Coronary artery (tissue), 2 donors: ENCODE results near the gene PRR13.
"Not testable (repeated sequence)": the region's sequence is repeated elsewhere in the genome, so short reads cannot be mapped to it uniquely, and the experiment has no call there.

Source experiments
- DNase-seq: peaks from one replicate; pipeline ENCODE4 v3.0.0-alpha.2; 2017; ENCODE audit warnings: low spot score
- H3K27ac ChIP-seq, 2 donors: fragments of 200-600 bp; sonication (generic); one replicate each; pipeline ENCODE4 v1.5.1; 2016 to 2019
- H3K4me3 ChIP-seq: fragments of 200-600 bp; sonication (generic); 2 replicates; pipeline ENCODE4 v1.5.1; 2016; ENCODE audit warnings: mild to moderate bottlenecking, moderate library complexity
- TF ChIP-seq, protein P1 (sequence below): fragments of 200-600 bp; sonication (generic); IDR thresholded peaks from one replicate; pipeline ENCODE4 v1.5.1; 2019; ENCODE audit warnings: antibody characterized with exemption

PRR13 gene

GRCh38 chr12:53418221-53418620, 23.3 kb upstream of the PRR13 start:
- TF ChIP-seq, protein P1, sequence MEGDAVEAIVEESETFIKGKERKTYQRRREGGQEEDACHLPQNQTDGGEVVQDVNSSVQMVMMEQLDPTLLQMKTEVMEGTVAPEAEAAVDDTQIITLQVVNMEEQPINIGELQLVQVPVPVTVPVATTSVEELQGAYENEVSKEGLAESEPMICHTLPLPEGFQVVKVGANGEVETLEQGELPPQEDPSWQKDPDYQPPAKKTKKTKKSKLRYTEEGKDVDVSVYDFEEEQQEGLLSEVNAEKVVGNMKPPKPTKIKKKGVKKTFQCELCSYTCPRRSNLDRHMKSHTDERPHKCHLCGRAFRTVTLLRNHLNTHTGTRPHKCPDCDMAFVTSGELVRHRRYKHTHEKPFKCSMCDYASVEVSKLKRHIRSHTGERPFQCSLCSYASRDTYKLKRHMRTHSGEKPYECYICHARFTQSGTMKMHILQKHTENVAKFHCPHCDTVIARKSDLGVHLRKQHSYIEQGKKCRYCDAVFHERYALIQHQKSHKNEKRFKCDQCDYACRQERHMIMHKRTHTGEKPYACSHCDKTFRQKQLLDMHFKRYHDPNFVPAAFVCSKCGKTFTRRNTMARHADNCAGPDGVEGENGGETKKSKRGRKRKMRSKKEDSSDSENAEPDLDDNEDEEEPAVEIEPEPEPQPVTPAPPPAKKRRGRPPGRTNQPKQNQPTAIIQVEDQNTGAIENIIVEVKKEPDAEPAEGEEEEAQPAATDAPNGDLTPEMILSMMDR: no peak
- no peak for DNase-seq

DNA sequence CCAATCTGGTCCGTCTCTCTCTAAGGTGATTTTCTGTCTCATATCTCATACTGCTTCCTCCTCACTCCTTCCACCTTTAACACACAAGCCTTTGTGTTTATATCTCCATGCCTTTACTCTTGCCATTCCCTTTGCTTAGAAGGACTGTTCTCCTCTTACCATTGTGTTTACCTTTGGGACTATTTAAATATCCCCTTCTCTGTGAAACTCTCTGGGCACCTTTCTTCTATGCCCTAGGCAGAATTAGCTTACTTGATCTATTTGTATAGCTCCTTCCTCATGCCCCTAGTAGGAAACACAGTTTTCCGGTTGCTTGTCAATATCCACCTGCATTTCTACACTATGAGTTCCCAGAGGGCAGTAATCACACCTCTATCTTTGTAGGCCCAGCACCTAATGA, 21.8 kb upstream of the PRR13 start:
- Histone ChIP-seq H3K27ac (no peak overlapping the region), H3K4me3 (no peak overlapping the region)
- TF ChIP-seq, protein P1: no peak
- DNase-seq: no peak

More at GRCh38 chr12:53418221-53418620, 23.3 kb upstream of the PRR13 start:
- Histone ChIP-seq H3K4me3 (no peak overlapping the region), H3K27ac (no peak overlapping the region)

DNA sequence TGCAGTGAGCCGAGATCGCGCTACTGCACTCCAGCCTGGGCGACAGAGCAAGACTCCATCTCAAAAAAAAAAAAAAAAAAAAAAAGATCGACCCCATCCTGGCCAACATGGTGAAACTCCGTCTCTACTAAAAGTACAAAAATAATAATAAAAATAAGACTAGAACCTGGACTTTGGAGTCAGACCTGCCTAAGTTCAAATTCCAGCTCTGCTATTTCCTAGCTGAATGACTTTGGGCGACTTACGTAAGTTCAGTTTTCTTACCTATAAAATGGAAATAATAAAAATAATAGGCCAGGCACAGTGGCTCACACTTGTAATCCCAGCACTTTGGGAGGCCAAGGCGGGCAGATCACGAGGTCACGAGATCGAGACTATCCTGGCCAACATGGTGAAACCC, 19.3 kb upstream of the PRR13 start:
- H3K27ac ChIP-seq, DNase-seq, H3K4me3 ChIP-seq: not testable (repeated sequence)

DNA sequence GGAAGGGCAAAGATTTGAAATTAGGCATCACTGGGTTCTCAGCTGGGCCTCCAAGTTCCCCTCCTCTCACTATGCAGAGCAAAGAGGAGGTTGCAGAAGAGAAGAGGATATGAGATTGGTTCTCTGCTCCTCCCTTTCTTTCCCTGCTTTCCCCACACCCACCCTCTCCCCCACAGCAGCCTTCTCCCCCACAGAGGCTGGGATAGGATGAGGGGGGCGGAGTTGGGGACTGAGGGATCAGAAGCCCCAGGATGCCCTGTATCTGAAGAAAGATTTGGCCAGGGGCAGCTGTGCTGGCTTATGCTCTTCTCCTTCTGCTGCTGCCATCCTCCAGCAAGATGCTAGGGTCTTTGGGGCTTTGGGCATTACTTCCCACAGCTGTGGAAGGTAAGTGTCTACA, 17.9 kb upstream of the PRR13 start, which contains the start of gene AMHR2:
TSS of gene AMHR2 (plus strand) at position 259 of the 400 bp plus-strand sequence. CDS start at position 339, 80 bp downstream.
- Histone ChIP-seq H3K4me3 (no peak within 1 kb of the TSS), H3K27ac (no peak within 1 kb of the TSS)
- no peak for DNase-seq
- TF ChIP-seq, protein P1: no peak

GRCh38 chr12:53424626-53425514, 16.7 kb upstream of the PRR13 start:
- Histone ChIP-seq H3K4me3 (no peak overlapping the region), H3K27ac (no peak overlapping the region)
- TF ChIP-seq, protein P1: no peak
- no peak for DNase-seq

DNA sequence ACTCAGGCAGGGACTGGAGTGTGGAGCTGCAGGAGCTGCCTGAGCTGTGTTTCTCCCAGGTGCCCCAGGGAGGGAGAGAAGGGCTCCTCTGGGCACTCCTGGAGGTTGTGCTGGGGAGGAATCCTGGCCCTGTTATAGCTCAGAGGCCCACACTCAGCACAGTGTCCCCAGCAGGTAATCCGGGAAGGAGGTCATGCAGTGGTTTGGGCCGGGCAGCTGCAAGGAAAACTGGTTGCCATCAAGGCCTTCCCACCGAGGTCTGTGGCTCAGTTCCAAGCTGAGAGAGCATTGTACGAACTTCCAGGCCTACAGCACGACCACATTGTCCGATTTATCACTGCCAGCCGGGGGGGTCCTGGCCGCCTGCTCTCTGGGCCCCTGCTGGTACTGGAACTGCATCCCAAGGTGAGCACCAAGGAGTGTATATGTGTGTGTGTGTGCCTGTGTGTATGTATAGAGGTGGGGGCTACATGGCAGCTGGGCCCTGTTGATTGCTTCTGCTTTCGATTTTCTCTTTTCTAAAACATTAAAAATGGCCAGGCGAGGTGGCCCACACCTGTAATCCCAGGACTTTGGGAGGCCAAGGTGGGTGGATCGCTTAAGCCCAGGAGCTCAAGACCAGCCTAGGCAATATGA, 15.9 kb upstream of the PRR13 start:
- Histone ChIP-seq H3K4me3 (no peak overlapping the region), H3K27ac (no peak overlapping the region)
- TF ChIP-seq, protein P1: no peak
- DNase-seq: no peak

DNA sequence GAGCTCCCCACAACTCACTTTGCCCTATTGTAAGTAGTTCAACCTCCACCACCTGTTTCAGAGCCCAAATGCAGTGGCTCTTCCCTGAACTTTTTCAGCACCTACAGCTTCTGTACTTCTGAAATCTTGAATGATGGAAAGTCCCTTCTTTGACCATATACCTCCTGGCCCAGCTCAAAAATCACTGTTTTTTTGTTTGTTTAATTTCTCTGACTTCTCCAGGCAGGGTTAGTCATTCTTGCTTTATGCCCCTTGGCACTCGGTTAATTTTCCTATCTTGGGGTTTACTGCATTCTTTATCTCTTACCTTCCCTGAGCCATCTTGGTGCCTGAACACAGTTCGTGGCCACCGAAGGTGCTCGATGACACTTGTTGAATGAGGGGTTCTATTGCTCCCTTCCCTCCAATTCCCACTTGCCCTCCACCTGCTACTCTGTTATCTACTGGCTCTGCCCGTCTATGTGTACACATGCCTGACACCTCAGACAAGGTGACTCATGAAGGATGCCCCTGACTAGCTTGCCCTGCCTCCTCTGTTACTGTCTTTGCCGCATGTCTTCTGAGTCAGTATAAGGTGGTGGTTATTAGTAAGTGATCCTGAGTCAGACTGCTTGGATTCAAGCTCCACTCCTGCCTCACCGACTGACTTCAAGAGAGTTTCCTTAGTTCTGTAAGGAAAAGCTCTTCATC, 13.5 kb upstream of the PRR13 start:
- no peak overlapping the region for H3K27ac ChIP-seq
- DNase-seq: no peak
- no peak overlapping the region for H3K4me3 ChIP-seq
- TF ChIP-seq, protein P1: no peak
